Peyer's patch (tissue), 4 donors: ENCODE measurements around the gene KPNA5.

Source experiments
- CTCF ChIP-seq, 6 experiments: fragments of 450-650 bp in 4 of 6; fragments of 200-600 bp in 2 of 6; sonication (generic) in 1 of 6; IDR thresholded peaks; one replicate each; pipeline ENCODE4 v1.5.1; 2017 to 2019; ENCODE audit warnings: antibody characterized with exemption in 6 of 6, mild to moderate bottlenecking in 3 of 6, moderate library complexity in 1 of 6
- POLR2A ChIP-seq, 2 donors: fragments of 450-650 bp; IDR thresholded peaks; one replicate each; pipeline ENCODE4 v1.5.1; 2017; ENCODE audit warnings: antibody characterized with exemption in 2 of 2, mild to moderate bottlenecking in 2 of 2, moderate library complexity in 2 of 2

GRCh38 chr6:116761779-116762178 lies 80.8 kb downstream of the KPNA5 start:
- TF ChIP-seq CTCF (IDR thresholded peaks at IDR 0.05) (no peak), POLR2A (IDR thresholded peaks at IDR 0.05) (no peak)
